DMS 273 (cell line): Measurements from ENCODE around the gene GIT2.
"Not testable (repeated sequence)": the region's sequence is repeated elsewhere in the genome, so short reads cannot be mapped to it uniquely, and the experiment has no call there.

Source experiments
- DNase-seq: peaks from one replicate; lab custom pipeline; 2025; ENCODE audit not compliant: unreplicated experiment; lab: John Stamatoyannopoulos, UW

The GIT2 gene

GRCh38 chr12:109995686-109996482, at the start of gene GIT2:
GIT2 (minus strand) TSS chr12:109996368; CDS start chr12:109996224, 144 bp downstream.
- DNase-seq = peak; percentile 96

- DNase-seq = no peak
Measured at GRCh38 chr12:110042264-110042663, 46.1 kb upstream of the GIT2 start.

- no peak for DNase-seq
Measured at GRCh38 chr12:110039085-110039807, 43.1 kb upstream of the GIT2 start.

- DNase-seq = no peak
Measured at GRCh38 chr12:110038741-110039084, 42.5 kb upstream of the GIT2 start.

- DNase-seq = no peak
Measured at GRCh38 chr12:110037315-110037714, 41.1 kb upstream of the GIT2 start.

- DNase-seq = no peak
Measured at GRCh38 chr12:110035534-110036104, 39.5 kb upstream of the GIT2 start.

- no peak for DNase-seq
Measured at GRCh38 chr12:110033888-110034287, 37.7 kb upstream of the GIT2 start.

- DNase-seq = no peak
Measured at GRCh38 chr12:110029290-110029815, 33.2 kb upstream of the GIT2 start.

- no peak for DNase-seq
Measured at GRCh38 chr12:110028323-110028722, 32.2 kb upstream of the GIT2 start.

- peak; percentile 35 for DNase-seq
Measured at GRCh38 chr12:110024051-110024450, 27.9 kb upstream of the GIT2 start.

- DNase-seq = peak; percentile 73
Measured at GRCh38 chr12:110023059-110023980, 27.2 kb upstream of the GIT2 start.

- no peak for DNase-seq
Measured at GRCh38 chr12:110020956-110021355, 24.8 kb upstream of the GIT2 start.

GRCh38 chr12:110015132-110015531, 19.0 kb upstream of the GIT2 start:
- no peak for DNase-seq

- DNase-seq = no peak
Measured at GRCh38 chr12:110012659-110013058, 16.5 kb upstream of the GIT2 start.

GRCh38 chr12:110012137-110012536, 16.0 kb upstream of the GIT2 start:
- no peak for DNase-seq

- no peak for DNase-seq
Measured at GRCh38 chr12:110010853-110011723, 14.9 kb upstream of the GIT2 start.

- not testable (repeated sequence) for DNase-seq
Measured at GRCh38 chr12:110008681-110009398, 12.7 kb upstream of the GIT2 start.

GRCh38 chr12:110007881-110008280, 11.7 kb upstream of the GIT2 start:
- no peak for DNase-seq

GRCh38 chr12:110006115-110006514, 9.9 kb upstream of the GIT2 start:
- DNase-seq = no peak
